ENCODE results near the gene HORMAD2. TPM values are rescaled to one million over a fixed set of nuclear protein-coding genes. Genes with fewer than 3 reads are reported as not detected.

Gene HORMAD2
- total RNA-seq, 1 donor from 2014 or later = not detected

- FAIRE-seq (peak; percentile 17), DNase-seq (ENCODE audit: low read depth) (no peak)
- H3K4me3 ChIP-seq (ENCODE audit: insufficient read depth, low read depth, low read length) = no peak overlapping the region
- H3K36me3 ChIP-seq (ENCODE audit: insufficient read depth, low read length) = no peaks in the 10 kb centered on the region
- TF ChIP-seq CTCF (IDR thresholded peaks at IDR 0.05; ENCODE audit: insufficient read depth, low read depth, low read length) = peak; percentile 31
- no peak for TF ChIP-seq EZH2 (IDR thresholded peaks at IDR 0.05; ENCODE audit: insufficient read depth, low read length)
- H3K9ac ChIP-seq (ENCODE audit: low read length) = no peak overlapping the region
- H3K9me3 ChIP-seq (ENCODE audit: insufficient read depth, low read depth, low read length) = no peaks in the 10 kb centered on the region
- no peak overlapping the region for H3K27ac ChIP-seq (ENCODE audit: low read depth, low read length)
- peaks cover 2% of the 10 kb centered on the region for H3K27me3 Mint-ChIP-seq (ENCODE audit: low read depth, unreplicated experiment)
- H3K79me2 ChIP-seq (ENCODE audit: insufficient read depth, low read length) = no peaks in the 10 kb centered on the region
- no peaks in the 10 kb centered on the region for H3K9me3 Mint-ChIP-seq (ENCODE audit: unreplicated experiment)
- H3K4me1 Mint-ChIP-seq (ENCODE audit: low read depth, unreplicated experiment) = peaks cover 9% of the 10 kb centered on the region
- H3K4me3 Mint-ChIP-seq (ENCODE audit: unreplicated experiment) = no peak overlapping the region
- no peak overlapping the region for H3K4me2 ChIP-seq (ENCODE audit: low read length)
- no peaks in the 10 kb centered on the region for H3K27me3 ChIP-seq (ENCODE audit: insufficient read depth, low read length)
- no peaks in the 10 kb centered on the region for H4K20me1 ChIP-seq (ENCODE audit: insufficient read depth, low read length)
- no peak overlapping the region for H3K27ac Mint-ChIP-seq (ENCODE audit: unreplicated experiment)
- H3K4me1 ChIP-seq (ENCODE audit: insufficient read depth, low read length) = peaks cover 19% of the 10 kb centered on the region
- no peaks in the 10 kb centered on the region for H3K36me3 Mint-ChIP-seq (ENCODE audit: low read depth, unreplicated experiment)
- no peak overlapping the region for H2AFZ ChIP-seq (ENCODE audit: low read depth, low read length)
These were observed 138.9 kb downstream of the HORMAD2 start for GRCh38 chr22:30219049-30219654.

GRCh38 chr22:30219668-30220278 is 139.5 kb downstream of the HORMAD2 start:
- no peak overlapping the region for H3K4me3 Mint-ChIP-seq (ENCODE audit: unreplicated experiment)
- H3K27ac ChIP-seq (ENCODE audit: low read depth, low read length) = no peak overlapping the region

More at GRCh38 chr22:30219668-30220278, 139.5 kb downstream of the HORMAD2 start:
- TF ChIP-seq EZH2 (IDR thresholded peaks at IDR 0.05; ENCODE audit: insufficient read depth, low read length) = no peak
- TF ChIP-seq CTCF (IDR thresholded peaks at IDR 0.05; ENCODE audit: insufficient read depth, low read depth, low read length) = no peak
- Histone ChIP-seq H3K79me2 (ENCODE audit: insufficient read depth, low read length) (no peaks in the 10 kb centered on the region), H2AFZ (ENCODE audit: low read depth, low read length) (no peak overlapping the region), H3K27me3 (ENCODE audit: insufficient read depth, low read length) (no peaks in the 10 kb centered on the region), H3K9ac (ENCODE audit: low read length) (no peak overlapping the region), H3K36me3 (ENCODE audit: insufficient read depth, low read length) (no peaks in the 10 kb centered on the region), H3K9me3 (ENCODE audit: insufficient read depth, low read depth, low read length) (no peaks in the 10 kb centered on the region), H3K4me2 (ENCODE audit: low read length) (no peak overlapping the region), H3K4me1 (ENCODE audit: insufficient read depth, low read length) (peaks cover 22% of the 10 kb centered on the region), H3K4me3 (ENCODE audit: insufficient read depth, low read depth, low read length) (no peak overlapping the region), H4K20me1 (ENCODE audit: insufficient read depth, low read length) (no peaks in the 10 kb centered on the region)
- no peak for DNase-seq (ENCODE audit: low read depth)
- no peaks in the 10 kb centered on the region for H3K9me3 Mint-ChIP-seq (ENCODE audit: unreplicated experiment)
- no peaks in the 10 kb centered on the region for H3K36me3 Mint-ChIP-seq (ENCODE audit: low read depth, unreplicated experiment)
- peaks cover 2% of the 10 kb centered on the region for H3K27me3 Mint-ChIP-seq (ENCODE audit: low read depth, unreplicated experiment)
- FAIRE-seq = no peak
- peaks cover 16% of the 10 kb centered on the region for H3K4me1 Mint-ChIP-seq (ENCODE audit: low read depth, unreplicated experiment)
- no peak overlapping the region for H3K27ac Mint-ChIP-seq (ENCODE audit: unreplicated experiment)
